IPS-11a (cell line): ENCODE measurements around the gene PHF21B.
A peak's percentile ranks its signal among the peaks of the same experiment; 100 is the strongest.

Experiments used
- H3K4me3 ChIP-seq: one replicate; pipeline ENCODE4 v1.5.1; 2013; ENCODE audit warnings: low read depth, low read length, control low read depth

Gene PHF21B

DNA sequence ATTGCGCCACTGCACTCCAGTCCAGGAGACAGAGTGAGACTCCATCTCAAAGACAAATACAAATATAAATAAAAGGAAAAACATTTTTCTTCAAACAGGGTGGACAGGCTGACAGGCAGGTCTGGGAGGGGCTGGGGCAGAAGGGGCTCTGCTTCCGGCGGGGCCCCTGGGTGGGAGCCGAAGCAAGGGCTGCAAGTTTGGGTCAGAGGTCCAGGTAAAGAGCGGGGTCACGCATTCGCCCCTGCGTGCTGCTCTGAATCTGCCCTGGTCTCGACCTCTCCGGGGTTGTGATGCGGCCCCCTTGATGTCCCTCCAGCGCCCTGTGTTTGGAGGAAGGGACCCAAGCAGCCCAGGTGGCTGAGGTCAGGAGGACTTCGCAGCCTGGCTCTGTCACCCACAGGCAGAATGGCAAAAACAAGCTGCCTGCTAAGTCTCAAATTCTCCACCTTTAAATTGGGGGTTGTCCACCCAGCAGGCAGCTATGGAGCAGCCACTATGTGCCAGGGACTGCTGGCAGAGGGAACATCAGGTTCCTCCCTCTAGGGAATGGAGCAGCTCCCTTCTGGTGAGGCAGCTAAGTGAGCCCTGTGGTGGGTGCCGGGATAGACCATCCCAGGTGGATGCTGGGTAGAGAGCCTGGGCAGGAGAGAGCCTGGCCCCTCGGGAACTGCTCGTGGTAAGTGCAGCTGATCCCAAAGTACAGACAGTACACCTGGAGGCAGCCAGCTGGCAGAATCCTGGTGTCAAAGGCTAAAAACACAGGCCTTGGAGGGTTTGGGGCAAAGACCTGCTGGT lies 10.3 kb upstream of the PHF21B start:
- H3K4me3 ChIP-seq = no peak overlapping the region

DNA sequence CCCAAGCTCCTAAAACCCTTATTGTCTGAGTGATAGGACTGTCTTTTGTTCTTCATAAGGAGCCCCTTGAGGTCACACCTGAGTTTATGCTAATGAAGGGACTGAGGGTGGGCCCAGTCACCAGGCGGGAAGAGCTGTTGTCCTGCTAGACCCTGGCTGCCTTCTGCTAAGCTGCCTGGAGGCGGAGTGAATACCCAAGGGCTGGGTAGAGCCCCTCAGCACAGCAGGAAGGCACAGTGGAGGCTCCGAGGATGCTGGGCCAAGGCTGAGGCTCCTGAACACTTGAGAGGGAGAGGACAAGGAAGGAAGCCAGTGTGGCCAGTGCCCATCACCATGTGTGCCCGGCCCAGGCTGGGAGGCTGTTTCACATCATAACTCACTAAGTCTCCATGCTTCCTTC lies 4.8 kb upstream of the PHF21B start:
- no peak overlapping the region for H3K4me3 ChIP-seq

DNA sequence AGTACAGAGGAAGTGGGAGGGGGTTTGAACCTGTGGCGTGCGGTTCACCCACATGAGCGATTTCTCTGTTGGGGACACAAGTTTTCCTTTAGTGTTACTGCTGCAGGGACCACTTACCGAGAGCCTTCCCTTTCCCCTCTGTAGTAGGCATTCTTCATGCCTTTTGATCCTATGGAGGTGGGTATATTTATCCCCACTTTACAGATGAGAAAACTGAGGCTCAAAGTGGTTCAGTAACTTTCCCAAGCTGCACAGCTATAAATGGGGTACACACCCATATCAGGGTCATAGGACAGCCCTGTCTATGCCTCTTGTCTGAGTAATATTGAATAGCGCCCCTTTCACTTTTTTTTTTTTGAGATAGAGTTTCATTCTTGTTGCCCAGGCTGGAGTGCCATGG lies 3.3 kb upstream of the PHF21B start:
- H3K4me3 ChIP-seq = no peak overlapping the region

DNA sequence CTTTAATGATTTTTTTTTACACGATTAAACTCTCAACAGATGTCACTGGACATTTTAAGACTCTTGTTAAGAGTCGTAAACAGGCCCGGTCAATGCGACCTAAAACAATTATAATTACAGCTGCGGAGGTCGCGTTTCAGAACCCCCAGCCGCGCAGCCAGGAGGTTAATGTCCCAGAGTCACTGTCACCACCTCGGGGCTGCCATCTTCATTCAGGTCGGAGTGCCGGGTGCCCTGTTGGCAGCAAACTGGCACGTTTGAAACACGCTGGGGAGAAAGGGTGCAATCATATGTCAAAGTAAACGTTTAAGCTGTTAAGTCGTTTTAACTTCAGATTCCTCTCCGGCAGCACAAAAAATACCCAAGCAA lies 711 bp upstream of the PHF21B start:
- peak overlapping the region; percentile 40 for H3K4me3 ChIP-seq

DNA sequence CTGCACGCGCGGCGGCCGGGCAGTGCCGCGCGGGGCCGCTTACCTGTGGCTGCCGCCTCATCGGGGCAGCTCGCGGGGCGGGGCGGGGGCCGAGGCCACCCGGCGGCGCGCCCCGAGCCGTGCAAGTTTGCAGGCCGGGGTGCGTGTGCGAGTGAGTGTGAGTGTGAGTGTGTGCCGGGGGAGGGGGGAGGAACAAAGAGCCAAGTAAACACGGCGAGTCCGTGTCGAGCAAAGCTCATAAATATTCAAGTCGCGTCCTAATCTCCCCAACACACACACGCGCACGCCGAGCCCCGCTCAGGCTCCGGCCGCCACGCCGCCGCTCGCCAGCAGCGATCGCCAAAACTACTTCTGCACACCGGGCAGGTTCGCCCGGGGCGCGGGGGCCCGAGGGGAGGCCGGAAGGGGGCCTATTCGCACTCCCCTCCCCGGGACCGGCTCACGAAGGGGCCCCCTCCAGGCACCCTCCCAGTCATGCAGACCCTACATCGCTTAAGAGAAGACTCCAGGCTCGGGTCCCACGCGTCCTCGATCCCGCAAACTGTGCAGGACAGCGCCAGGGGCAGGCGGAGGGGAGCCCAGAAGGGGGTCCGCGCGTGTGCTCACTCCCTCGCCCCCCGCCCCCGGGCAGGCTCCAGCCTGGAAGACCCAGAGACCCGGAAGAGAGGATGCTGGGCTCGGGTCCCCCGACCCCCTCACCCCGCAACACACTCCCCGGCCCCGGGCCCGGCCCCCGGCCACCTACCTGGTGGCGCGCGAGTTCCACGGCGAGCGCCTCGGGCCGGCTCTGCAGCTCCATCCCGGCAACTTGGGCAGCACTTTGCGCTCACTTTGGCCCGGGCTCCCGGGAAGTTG lies 827 bp downstream of the PHF21B start:
- peak overlapping the region; percentile 81 for H3K4me3 ChIP-seq

DNA sequence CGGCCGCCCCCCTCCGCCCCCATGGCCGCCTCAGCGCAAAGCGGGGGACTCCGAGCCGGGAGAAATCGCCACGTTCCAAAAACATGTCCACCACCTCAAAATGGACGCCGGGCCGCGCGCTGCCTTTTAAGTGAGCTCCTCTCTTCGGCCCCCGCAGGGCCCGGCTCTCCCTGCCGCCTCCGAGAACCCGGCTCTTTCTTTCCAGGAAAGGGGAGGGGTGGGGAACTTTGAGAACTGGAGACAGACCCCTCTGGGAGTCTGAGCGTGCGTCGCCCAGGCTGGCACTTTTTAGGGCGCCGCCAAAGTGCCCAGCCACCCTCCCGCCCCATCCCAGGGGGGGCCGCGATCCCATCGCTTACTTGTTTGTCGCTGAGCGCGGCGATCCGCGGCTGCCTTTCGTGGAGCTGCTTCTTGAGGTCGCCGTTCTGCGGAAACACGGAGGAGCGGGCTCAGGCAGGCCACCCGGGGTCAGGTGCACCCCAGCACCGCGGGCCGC lies 1.6 kb downstream of the PHF21B start:
- H3K4me3 ChIP-seq = peak overlapping the region; percentile 81

DNA sequence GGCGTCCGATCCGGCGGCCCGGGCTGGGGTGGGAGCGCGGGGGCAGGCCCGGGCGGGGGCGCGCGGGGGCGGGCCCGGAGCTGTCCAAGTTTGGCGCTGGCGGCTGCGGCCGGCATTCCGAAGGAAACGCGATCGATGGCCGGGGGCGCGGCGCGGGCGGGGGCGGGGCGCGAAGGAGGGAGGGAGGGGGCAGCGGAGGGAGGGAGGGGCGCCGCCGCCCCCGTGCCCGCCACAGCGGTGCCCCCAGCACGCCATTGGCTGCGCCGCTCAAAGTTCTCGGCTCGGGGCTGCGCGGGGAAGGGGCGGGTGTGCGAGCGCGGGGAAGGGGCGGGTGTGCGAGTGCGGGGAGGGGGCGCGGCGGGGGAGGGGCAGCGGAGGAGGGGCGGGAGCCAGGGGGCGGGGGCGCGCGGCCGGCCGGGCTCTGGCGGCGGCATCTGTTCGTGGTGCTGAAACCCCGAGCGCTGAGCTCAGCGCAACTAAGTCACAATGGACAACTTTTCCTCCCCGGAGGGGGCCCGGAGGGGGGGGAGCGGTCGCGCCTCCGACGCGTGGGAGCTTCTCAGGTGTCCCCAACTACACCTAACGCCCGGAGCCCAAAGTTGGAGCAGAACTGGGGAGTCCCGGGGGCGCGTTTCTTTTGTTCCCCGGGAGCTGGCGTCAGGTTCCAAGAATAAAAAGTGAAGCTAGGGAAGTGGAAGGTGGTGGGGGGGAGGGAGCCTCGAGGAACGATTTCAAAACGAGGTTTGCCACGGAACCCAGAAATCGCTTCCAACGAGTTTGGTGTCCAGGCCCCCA lies 2.2 kb downstream of the PHF21B start:
- peak overlapping the region; percentile 81 for H3K4me3 ChIP-seq

DNA sequence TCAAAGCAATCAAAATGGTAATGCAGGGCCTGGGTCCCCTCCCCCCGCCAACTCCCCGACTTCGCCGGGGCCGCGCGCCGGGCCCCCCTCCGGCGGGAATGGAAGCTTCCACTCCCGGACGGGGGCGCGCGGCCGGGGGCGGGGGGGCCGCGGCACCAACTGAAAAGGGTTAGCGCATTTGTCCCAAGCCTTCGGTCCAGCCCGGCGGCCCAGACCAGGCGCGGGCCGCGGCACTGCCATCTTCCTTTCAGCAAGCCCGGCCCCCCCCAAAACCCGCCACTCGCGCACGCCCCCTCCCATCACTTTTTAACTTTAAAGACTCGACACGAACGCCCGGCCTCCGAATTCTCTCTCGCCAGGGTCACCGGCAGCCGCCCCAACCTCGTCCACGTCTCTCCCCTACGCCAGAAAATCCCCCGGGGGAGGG lies 2.8 kb downstream of the PHF21B start:
- peak overlapping the region; percentile 74 for H3K4me3 ChIP-seq

DNA sequence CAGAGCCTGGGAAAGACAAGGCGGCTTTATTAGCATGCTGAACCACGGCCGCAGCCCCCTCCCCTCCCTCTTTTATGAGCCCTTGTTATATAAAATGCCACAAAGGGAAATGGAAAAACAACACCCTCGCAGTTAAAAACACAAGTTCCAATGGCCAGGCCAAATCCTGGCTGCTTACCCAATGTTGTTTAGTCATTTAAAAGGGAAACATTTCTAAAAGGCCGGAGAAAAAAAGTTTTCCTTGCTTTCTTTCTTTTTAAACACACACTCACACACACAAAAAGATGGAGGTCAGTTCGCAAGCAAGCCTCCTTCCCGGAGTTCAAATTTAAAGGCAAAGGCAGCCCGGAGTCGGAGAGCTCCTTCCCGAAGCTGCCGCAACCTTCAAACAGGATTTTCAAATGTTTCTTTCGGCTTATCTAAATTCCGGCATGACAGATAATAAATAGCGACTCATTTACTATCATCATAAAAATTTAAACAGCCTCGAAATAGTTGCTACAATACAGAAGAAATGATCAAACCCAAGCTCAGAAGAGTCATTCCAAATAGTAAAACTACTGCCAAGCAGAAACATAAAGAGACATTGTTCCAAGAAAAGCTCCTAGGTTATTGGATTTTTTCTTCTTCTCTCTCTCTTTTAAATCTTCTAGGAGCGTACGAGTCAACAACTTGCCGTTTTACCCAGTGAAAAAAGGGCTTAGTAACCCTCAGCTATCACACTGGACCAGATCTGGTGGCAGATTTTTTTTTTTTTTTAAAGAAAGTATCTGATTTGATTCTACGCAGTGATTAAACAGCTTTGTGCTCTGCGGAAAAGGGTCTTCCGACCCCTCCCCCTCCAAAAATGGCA lies 3.5 kb downstream of the PHF21B start:
- peak overlapping the region; percentile 74 for H3K4me3 ChIP-seq

DNA sequence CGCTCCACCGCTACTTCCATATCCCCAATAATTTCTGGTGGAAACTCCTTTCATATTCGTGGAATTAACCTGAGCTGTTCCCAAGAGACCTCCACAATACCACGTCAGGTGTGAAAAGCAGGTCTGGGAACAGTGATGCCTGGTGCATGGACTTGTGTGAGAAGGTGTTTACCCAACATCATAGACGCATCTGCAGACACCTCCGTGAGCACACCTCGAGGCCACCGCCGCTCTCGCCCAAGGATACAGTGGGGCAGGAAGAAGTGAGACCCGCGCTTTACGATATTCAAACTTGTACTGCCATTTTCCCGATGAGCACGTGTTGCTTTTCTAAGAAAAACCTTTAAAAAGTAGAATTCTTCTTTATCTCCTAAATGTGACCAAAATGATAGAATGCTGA lies 8.2 kb downstream of the PHF21B start:
- no peak overlapping the region for H3K4me3 ChIP-seq

DNA sequence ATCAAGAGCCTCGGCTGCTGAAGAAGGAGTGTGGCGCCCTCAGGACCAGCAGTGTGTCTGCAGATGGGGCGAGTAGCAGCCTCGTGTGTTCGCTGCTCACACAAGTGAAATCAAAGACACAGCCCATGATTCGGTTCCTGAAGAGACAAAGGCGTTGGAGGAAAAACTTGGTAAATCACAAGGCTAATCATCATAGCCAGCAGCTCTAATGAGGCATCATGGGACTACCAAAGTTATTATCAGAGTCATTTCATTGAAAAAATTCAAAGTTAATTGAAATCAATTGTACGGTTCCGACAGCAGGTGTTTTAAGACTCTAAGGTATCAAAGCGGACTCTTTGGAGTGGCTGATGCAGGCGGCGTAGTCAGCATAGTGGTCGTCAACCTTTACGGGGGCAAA lies 9.5 kb downstream of the PHF21B start:
- no peak overlapping the region for H3K4me3 ChIP-seq

DNA sequence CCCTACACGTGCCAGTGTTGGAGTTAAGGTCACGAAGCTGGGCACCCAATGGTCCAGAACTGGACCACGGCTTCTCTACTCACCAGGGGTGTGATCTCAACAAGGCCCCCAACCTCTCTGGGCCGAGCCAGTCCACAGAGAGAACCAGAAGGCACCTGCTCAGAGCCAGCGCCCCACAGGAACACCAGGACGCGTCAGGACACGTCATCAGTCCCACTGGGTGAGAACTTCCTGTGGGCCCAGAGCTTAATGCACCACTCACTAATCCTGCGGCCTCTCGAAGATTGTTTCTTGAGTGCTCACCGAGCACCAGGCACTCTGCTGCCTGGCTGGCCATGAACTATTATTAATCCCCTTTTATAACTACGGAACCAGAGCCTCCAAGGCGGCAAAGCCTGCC lies 10.1 kb downstream of the PHF21B start:
- H3K4me3 ChIP-seq = no peak overlapping the region

DNA sequence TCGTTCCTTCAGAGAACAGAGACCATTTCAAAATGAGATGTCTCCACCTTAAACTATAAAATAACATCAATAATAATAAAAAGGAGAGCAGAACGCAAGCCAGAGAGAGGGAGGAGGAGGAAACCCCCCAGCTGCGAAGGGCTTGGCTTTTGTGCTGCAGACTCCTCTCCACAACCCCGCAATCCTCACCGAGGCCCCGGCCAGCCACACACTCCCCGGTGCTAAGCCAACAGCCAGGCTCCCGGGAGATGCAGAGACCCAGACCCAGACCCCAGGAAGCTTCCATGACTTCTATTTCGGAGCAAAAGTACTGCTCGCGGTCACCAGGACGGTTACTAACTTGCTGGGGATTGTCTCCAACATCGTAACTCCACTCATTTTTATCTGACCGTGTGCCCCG lies 10.6 kb downstream of the PHF21B start:
- no peak overlapping the region for H3K4me3 ChIP-seq

DNA sequence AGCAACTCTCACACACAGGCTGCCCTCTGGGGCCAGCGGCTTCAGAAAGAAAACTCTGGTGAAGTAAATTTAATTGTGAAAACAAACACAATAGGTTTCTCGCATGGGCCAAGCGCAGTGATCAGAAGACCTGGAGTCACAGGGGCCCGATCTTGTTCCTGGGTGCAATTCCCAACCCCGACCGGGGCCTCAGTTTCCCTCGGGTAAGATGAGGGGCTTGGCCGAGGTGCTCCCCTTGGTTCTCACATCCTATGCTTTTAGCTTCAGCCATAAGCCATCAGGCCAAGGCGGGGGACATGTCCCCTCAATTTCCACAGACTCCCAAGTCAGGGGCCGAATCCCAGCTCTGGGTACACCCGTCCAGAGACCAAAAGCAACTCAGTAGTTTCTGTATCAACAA lies 11.5 kb downstream of the PHF21B start:
- H3K4me3 ChIP-seq = no peak overlapping the region

DNA sequence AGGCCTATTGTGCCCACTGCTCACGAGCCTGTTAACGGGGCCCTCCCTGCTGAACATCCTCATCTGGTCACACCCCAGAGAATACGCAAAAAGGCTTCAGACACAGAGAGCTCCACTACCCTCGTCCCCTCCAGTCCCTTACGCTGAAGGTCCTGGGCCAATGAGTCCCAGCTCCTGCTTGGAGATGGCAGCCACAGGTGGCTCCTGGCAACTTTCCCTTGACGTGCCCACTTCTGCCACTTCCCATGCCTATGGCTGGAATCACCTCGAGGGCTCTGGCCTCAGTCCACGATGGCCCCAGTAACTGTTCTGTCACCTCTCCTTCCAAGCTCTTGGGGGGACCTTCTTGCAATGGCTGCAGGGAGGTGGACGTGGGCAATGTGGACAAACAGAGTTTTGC lies 12.7 kb downstream of the PHF21B start:
- H3K4me3 ChIP-seq = no peak overlapping the region

DNA sequence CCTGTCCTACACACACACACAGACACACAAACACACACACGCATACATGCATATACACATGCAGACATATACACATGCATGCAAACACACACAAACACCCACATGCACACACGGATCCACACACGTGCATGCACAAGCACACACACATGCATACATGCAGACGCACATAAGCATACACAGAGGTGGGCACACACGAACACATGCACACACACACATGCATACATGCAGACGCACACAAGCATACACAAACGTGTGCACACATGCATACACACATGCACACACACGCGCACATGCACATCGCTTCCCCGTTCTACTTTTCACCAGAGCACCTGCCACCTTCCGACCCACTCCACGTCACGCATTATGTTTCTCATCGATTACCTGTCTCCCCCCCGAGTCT lies 13.2 kb downstream of the PHF21B start:
- no peak overlapping the region for H3K4me3 ChIP-seq

DNA sequence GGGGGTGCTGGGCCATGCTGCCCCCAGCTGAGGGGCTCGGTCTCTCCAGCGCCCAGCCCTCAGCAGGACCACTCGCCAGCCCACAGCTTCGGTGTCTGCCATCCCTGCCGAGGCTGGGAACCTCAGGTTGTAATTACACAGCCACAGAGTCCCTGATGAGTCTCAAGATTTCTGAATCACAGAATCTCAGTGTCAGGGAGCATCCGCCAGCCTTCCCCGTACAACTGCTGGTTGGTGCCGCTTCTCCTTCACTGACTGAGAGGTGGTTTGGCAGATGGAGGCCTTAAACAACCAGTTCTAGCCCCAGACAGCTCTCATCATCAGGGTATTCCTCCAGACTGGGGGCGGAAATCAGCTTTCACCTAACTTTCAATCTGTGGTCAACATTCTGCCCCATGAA lies 13.7 kb downstream of the PHF21B start:
- no peak overlapping the region for H3K4me3 ChIP-seq

DNA sequence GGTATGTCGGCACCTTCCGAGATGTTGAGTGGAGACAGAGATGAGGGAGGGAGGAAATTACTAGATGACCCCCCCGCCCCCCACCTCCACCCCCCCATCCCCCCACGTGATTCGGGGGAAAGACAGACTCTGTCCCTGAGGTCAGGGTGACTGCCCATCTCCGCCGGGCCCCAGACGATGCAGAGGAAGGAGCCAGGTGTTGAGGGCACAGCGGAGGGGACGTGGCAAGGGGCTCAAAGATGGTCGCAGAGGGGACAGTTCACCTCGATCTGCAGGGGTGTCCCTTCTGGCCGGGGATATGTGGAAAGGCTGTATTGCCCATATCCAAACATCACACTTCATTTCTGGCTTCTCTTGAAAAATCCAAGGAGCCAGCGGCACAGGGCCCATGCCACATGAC lies 14.1 kb downstream of the PHF21B start:
- no peak overlapping the region for H3K4me3 ChIP-seq

DNA sequence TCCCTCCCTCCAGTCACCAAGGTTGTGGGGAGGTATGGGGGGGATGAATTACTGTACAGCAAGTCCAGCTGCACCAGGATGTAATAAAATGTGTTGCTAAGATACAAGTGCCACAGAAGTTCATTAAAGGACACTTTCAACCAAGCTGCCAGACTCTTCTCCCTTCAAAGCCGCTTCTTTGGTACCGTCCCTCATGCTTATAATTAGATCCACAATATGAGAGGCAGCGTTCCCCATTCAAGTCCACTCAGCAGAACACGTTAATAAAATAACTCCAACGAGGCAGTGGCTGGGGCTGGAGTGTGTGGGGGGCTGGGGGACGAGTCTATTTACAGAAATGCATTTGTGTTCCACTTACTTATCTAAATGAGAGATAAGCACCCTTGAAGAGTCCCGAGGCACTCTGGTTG lies 14.7 kb downstream of the PHF21B start:
- H3K4me3 ChIP-seq = no peak overlapping the region

DNA sequence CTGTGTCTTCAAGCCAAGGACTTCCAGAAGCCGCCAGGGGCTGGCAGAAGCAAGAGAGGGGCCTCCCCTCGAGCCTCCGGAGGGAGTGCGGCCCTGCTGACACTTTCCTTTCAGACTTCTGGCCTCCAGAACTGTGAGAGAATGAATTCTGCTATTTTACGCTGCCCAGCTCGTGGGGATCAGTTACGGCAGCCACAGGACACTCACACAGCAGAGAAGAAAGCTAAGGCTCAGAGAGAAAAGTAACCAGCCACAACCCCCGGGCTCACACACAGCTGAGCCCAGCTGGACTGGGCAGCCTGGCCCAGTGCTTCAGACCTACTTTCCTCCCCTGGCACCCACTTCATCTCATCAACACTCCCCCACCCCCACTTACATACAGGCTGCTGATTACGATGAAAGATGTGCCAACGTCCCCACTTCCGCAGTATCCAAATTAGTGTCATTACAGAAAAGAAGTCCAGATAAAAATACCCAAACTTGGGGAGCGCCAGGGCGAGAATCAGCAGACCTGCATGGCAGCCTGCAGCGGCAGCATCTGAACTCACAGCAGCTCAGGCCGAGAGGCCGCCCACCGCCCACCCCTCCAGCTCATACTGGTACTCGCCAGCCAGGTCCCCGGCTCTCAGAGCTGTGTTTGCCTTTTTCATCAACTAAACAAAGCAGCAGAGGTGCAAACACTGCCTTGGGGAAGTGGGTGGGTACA lies 15.3 kb downstream of the PHF21B start:
- H3K4me3 ChIP-seq = no peak overlapping the region
